GM18502 (cell line): ENCODE results near the gene PDCD6IP.
"Not testable (repeated sequence)": the region's sequence is repeated elsewhere in the genome, so short reads cannot be mapped to it uniquely, and the experiment has no call there.

Experiments used
- ATAC-seq: cut with Tn5 transposase; IDR thresholded peaks from one replicate; pipeline ENCODE4 v1.9.1; 2021; ENCODE audit warnings: mild to moderate bottlenecking; ENCODE audit not compliant: unreplicated experiment, poor library complexity

PDCD6IP gene, protein sequence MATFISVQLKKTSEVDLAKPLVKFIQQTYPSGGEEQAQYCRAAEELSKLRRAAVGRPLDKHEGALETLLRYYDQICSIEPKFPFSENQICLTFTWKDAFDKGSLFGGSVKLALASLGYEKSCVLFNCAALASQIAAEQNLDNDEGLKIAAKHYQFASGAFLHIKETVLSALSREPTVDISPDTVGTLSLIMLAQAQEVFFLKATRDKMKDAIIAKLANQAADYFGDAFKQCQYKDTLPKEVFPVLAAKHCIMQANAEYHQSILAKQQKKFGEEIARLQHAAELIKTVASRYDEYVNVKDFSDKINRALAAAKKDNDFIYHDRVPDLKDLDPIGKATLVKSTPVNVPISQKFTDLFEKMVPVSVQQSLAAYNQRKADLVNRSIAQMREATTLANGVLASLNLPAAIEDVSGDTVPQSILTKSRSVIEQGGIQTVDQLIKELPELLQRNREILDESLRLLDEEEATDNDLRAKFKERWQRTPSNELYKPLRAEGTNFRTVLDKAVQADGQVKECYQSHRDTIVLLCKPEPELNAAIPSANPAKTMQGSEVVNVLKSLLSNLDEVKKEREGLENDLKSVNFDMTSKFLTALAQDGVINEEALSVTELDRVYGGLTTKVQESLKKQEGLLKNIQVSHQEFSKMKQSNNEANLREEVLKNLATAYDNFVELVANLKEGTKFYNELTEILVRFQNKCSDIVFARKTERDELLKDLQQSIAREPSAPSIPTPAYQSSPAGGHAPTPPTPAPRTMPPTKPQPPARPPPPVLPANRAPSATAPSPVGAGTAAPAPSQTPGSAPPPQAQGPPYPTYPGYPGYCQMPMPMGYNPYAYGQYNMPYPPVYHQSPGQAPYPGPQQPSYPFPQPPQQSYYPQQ

GRCh38 chr3:33798418-33799201, at the start of gene PDCD6IP:
PDCD6IP (plus strand) TSS chr3:33798630; CDS start chr3:33798729, 99 bp downstream.
- peak; percentile 92 for ATAC-seq

GRCh38 chr3:33749546-33750210, 48.8 kb upstream of the PDCD6IP start:
- no peak for ATAC-seq

DNA sequence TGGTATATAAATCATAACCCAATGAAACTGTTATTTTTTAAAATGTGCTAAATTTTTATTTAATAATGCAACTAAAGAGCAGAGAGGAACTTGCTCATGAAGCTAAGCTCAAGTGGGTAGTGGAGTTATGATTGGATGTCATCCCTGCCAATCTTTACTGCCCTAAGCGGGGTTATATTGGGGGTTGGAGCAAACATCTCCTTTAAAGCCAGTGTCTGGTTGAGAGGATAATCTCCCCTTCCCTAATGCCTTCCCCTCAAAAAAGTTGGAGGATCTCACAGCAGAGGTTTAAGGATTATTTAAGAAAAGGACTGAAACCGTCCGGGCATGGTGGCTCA, 48.2 kb upstream of the PDCD6IP start:
- no peak for ATAC-seq

- no peak for ATAC-seq
Observed at GRCh38 chr3:33751336-33751735, 47.1 kb upstream of the PDCD6IP start.

DNA sequence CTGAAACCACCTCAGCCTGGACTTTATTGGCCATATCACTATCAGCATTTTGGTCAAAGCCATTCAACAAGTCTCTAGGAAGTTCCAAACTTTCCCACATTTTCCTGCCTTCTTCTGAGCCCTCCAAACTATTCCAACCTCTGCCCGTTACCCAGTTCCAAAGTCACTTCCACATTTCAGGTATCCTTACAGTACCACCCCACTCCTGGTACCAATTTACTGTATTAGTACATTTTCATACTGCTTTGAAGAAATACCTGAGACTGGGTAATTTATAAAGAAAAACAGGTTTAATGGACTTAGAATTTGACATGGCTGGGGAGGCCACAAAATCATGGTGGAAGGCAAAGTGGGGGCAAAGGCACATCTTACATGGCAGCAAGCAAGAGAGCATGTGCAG, 44.0 kb upstream of the PDCD6IP start:
- ATAC-seq, result not testable (repeated sequence)

GRCh38 chr3:33758281-33758680, 40.1 kb upstream of the PDCD6IP start:
- no peak for ATAC-seq

DNA sequence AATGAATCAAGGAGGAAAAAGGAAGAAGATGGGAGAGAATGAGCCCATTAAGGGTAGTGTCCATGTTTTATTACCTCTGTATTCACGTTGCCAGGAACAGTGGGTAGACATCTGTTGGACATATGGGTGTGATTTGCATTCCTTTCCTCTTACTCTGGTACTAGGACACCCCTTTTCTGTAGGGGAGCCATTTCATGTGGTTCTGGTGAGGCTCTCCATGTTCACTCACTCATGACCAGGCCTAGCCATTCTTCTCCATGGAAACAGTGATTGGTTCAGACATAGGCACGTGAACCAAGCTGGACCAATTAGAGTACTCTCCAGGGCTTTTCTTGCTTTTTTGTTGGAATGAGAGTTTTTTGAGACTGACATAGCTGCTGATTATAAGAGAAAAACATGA, 39.6 kb upstream of the PDCD6IP start:
- no peak for ATAC-seq

GRCh38 chr3:33768578-33769330, 29.7 kb upstream of the PDCD6IP start:
- no peak for ATAC-seq

DNA sequence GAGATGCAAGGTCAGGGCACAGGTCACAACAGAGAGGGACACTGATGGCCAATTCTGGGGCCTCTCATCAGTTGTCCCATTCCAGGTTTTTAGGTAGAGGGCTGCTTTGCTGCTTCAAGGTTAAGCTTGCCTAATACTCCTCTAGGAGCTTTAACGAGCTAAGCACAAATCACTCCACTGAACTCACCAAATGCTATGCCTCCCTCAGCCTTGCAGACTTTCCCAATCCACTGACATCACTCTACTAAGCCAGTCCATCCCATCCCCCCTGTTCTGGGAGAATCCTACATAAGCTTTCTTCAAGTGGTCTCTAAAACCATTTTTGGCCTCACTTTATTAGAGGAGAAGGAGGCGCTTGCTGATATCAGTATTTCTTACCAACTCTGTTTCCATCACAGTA, 24.8 kb upstream of the PDCD6IP start:
- ATAC-seq, result no peak

DNA sequence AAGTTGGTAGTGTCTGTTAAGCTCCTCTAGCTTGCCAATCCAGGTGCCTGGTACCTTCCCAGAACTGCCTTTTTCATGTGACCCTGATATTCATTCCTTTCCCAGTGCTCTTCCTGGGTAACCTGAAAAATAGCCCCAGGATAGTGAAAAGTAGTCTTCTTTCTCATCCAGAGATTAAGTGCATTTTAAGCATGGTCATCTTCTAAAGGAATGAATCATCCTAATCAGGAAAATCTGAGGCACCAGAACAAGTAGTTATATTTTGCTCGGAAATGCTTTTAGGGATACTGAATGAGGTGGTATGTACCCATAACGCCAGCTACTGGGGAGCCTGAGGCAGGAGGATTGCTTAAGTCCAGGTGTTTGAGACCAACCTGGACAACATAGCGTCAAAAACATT, 23.1 kb upstream of the PDCD6IP start:
- ATAC-seq, result no peak

DNA sequence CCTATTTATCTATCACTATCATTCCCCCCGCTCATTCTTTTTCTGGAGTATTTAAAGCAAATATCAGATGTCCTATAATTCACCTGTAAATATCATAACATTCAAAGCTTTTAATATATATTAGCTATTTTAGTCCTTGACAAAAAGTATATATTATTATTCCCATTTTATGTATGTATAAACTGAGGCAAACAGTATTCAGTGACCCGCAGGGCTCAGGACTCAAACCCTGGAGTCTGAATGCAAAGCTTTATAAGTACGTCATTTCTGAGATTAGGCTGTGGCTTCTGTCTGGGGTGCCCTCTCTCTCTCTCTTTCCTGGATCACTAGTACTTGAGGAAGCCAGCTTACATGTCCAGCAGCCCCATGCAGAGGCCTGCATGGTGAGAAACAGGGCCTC, 20.4 kb upstream of the PDCD6IP start:
- ATAC-seq, result no peak

DNA sequence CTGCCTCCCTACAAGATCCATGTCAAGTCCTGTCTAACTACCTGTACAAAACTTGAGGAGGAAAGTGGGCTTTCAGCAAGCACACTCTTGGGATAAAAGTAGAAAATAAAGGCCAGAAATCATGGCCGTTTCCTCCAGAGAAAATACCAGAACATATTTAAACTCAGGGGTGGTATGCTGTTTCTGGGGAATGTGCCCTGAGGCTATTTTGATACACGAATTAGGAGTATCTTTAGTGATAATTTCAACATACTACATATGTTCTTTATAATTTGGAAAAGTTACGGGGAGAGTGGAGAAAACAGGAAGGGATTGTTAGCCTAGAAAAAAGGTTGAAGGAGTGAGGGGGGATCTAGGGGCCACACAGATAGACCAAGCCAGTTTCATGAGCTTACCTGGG, 18.7 kb upstream of the PDCD6IP start:
- ATAC-seq, result no peak

GRCh38 chr3:33781413-33781812, 17.0 kb upstream of the PDCD6IP start:
- not testable (repeated sequence) for ATAC-seq

DNA sequence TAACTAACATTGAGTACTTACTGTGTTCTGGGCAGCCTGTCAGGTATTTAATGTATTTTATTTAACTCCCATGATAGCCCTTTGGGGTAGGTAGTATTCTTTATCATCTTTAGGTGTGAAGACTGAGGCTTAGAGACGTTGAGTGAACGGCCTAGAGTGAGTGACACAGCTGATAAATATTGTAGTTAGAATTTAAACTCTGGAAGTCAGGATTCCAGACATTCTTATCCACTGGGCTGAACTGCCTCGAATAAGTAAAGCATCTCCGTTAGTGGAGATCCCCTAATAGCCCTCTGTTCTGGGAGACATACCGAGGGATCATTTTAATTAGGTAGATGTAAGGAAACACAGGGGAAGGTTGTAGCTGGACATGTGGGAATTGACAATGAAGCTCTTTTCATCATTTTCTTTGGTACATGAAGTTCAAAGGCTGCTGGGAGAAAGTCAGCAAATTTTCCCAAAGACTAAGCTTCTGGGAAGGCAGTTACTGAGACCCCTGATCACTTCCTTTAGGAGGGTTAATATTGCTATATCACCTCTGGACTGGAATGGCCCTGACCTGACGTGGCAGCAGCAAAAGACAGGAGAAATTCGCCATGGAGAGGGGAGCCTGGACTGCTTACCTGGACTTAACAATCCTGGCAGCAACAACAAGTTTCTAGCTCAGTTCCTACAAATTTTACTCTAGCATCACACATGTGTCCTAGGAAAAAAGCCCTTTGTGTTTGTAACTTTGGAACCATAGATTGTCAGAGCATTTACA, 11.7 kb upstream of the PDCD6IP start:
- ATAC-seq, result no peak

- peak; percentile 91 for ATAC-seq
Observed at GRCh38 chr3:33787328-33788009, 11.0 kb upstream of the PDCD6IP start.

- ATAC-seq, result no peak
Observed at GRCh38 chr3:33789183-33789954, 9.1 kb upstream of the PDCD6IP start.

DNA sequence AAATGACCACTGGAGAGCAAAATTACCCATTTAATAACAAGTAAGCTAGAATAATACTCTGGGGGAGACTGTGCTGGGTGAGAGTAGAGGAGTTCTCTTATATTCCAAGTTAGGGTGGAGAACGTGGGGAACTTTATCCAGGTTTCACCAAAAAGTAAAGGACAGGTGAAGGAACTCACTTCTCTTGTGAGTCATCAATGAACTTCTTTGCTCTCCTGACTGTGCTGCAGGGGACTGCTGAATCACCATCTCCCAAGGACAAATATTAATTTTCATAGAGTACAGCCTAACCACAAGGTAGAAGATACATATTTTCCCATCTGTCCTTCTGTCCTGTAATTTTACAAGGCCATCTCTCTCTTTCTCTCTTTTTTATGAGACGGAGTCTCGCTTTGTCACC, 8.3 kb upstream of the PDCD6IP start:
- no peak for ATAC-seq
